Keratinocyte (primary cell): ENCODE data around the gene FOXO1. TPM values are rescaled to one million over a fixed set of nuclear protein-coding genes. Genes with fewer than 3 reads are reported as not detected.

ENCODE experiments used
- DNase-seq: peaks from one replicate; pipeline ENCODE4 v3.0.0-alpha.2; 2011; ENCODE audit warnings: low read depth, missing footprints, low spot score
- FAIRE-seq: peaks from 2 replicates; lab custom pipeline; 2011; peaks lifted over from hg19 to GRCh38; lab: Jason Lieb, UNC
- H2AFZ ChIP-seq: 2 replicates; pipeline ENCODE4 v1.6.0; 2012; ENCODE audit warnings: low read length, control low read depth, inconsistent platforms; ENCODE audit not compliant: control insufficient read depth
- H3K27ac ChIP-seq: 2 replicates; pipeline ENCODE4 v1.5.1; 2011; ENCODE audit warnings: low read length; ENCODE audit not compliant: control insufficient read depth, insufficient read depth
- H3K27me3 ChIP-seq: 3 replicates; pipeline ENCODE4 v1.6.0; 2011; ENCODE audit warnings: low read length; ENCODE audit not compliant: control insufficient read depth, insufficient read depth; ENCODE audit errors: extremely low read depth
- H3K36me3 ChIP-seq, 2 experiments: 2 replicates in 1 of 2; 3 replicates in 1 of 2; pipeline ENCODE4 v1.5.1; 2011; ENCODE audit warnings: low read length in 2 of 2, mild to moderate bottlenecking in 1 of 2; ENCODE audit not compliant: control insufficient read depth in 2 of 2, insufficient read depth in 2 of 2; ENCODE audit errors: extremely low read depth in 1 of 2
- H3K4me1 ChIP-seq: 3 replicates; pipeline ENCODE4 v1.5.1; 2011; ENCODE audit warnings: low read length; ENCODE audit not compliant: control insufficient read depth, insufficient read depth; ENCODE audit errors: extremely low read depth
- H3K4me2 ChIP-seq: 3 replicates; pipeline ENCODE4 v1.6.0; 2011; ENCODE audit warnings: low read depth, low read length; ENCODE audit not compliant: control insufficient read depth, insufficient read depth; ENCODE audit errors: extremely low read depth
- H3K4me3 ChIP-seq, 3 experiments: fragments of 200-600 bp in 1 of 3; sonication (generic) in 1 of 3; 2 replicates in 2 of 3; 3 replicates in 1 of 3; pipeline ENCODE4 v1.5.1; 2011 to 2016; ENCODE audit warnings: low read length in 3 of 3, mild to moderate bottlenecking in 3 of 3, control low read depth in 2 of 3, inconsistent platforms in 1 of 3, low read depth in 1 of 3, mixed read lengths in 1 of 3, mixed run types in 1 of 3, moderate library complexity in 1 of 3; ENCODE audit not compliant: control insufficient read depth in 2 of 3, insufficient read depth in 2 of 3; ENCODE audit errors: extremely low read depth in 1 of 3
- H3K79me2 ChIP-seq: 2 replicates; pipeline ENCODE4 v1.6.0; 2012; ENCODE audit warnings: low read length; ENCODE audit not compliant: control insufficient read depth, insufficient read depth
- H3K9ac ChIP-seq: 3 replicates; pipeline ENCODE4 v1.6.0; 2011; ENCODE audit warnings: low read length; ENCODE audit not compliant: control insufficient read depth, insufficient read depth; ENCODE audit errors: extremely low read depth
- H3K9me1 ChIP-seq: 3 replicates; pipeline ENCODE4 v1.6.0; 2011; ENCODE audit warnings: low read length; ENCODE audit not compliant: control insufficient read depth, insufficient read depth; ENCODE audit errors: extremely low read depth
- H3K9me3 ChIP-seq: 2 replicates; pipeline ENCODE4 v1.5.1; 2012; ENCODE audit warnings: low read depth, low read length; ENCODE audit not compliant: control insufficient read depth
- H4K20me1 ChIP-seq: 3 replicates; pipeline ENCODE4 v1.6.0; 2011; ENCODE audit warnings: low read length; ENCODE audit not compliant: control insufficient read depth, insufficient read depth; ENCODE audit errors: extremely low read depth
- EZH2 ChIP-seq: IDR thresholded peaks from one replicate; pipeline ENCODE4 v1.6.1; 2012; ENCODE audit warnings: inconsistent platforms, mild to moderate bottlenecking, low read length, moderate library complexity
- dilution Hi-C: fragments of 300-500 bp; cut with MboI; formaldehyde crosslinking; loops from one replicate; pipeline ENCODE4 v1.7.0; 2020; ENCODE audit warnings: low sequenced_read_pairs; ENCODE audit not compliant: extremely low pct_ligation_motif_present
- polyA plus RNA-seq, 5 experiments: library from polyadenylated mRNA; depleted of rRNA in 3 of 5; stranded (reverse) in 3 of 5; stranded (forward) in 1 of 5; unstranded in 1 of 5; fragments of >200 nt; gene quantifications; 1 replicate in 1 of 5; 2 replicates in 3 of 5; 3 replicates in 1 of 5; pipeline versions ENCODE4 v1.2.1 to v1.2.3, GENCODE V29; 2011 to 2012; ENCODE audit warnings: missing spikeins in 2 of 5, low read depth in 1 of 5, low replicate concordance in 1 of 5
- TF ChIP-seq, protein P1 (sequence below), 3 experiments: IDR thresholded peaks in 1 of 3; conservative IDR thresholded peaks in 1 of 3; optimal IDR thresholded peaks in 1 of 3; 2 replicates in 2 of 3; 3 replicates in 1 of 3; pipeline versions ENCODE3 to v1.5.1; 2011; ENCODE audit warnings: low read length in 3 of 3, mild to moderate bottlenecking in 3 of 3, moderate library complexity in 2 of 3, control low read depth in 1 of 3, inconsistent platforms in 1 of 3; ENCODE audit not compliant: insufficient read depth in 2 of 3; ENCODE audit errors: extremely low read depth in 1 of 3

Gene FOXO1
- polyA plus RNA-seq, 1 donor (not counting 4 experiments of a cell fraction or from before 2014, with no cell fraction given) = 8.3 TPM

DNA sequence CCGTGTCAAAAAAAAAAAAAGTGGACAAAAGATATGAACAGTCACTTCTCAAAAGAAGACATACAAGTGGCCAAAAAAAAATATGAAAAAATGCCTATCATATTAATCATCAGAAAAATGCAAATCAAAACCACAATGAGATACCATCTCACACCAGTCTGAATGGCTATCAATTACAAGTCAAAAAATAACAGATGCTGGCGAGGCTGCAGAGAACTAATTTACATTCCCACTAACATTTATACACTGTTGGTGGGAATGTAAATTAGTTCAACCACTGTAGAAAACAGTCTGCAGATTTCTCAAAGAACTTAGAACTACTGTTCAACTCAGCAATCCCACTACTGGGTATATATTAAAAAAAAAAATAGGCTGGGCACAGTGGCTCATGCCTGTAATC, 26.5 kb upstream of the FOXO1 start:
- TF ChIP-seq EZH2 = no peak
- TF ChIP-seq, protein P1, sequence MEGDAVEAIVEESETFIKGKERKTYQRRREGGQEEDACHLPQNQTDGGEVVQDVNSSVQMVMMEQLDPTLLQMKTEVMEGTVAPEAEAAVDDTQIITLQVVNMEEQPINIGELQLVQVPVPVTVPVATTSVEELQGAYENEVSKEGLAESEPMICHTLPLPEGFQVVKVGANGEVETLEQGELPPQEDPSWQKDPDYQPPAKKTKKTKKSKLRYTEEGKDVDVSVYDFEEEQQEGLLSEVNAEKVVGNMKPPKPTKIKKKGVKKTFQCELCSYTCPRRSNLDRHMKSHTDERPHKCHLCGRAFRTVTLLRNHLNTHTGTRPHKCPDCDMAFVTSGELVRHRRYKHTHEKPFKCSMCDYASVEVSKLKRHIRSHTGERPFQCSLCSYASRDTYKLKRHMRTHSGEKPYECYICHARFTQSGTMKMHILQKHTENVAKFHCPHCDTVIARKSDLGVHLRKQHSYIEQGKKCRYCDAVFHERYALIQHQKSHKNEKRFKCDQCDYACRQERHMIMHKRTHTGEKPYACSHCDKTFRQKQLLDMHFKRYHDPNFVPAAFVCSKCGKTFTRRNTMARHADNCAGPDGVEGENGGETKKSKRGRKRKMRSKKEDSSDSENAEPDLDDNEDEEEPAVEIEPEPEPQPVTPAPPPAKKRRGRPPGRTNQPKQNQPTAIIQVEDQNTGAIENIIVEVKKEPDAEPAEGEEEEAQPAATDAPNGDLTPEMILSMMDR (optimal IDR thresholded peaks at IDR 0.05 in 1 of 3, IDR thresholded peaks at IDR 0.05 in 1 of 3, conservative IDR thresholded peaks at IDR 0.05 in 1 of 3; ENCODE audit: extremely low read depth in 1 of 3, insufficient read depth in 2 of 3, low read length in 3 of 3) = no peak
- Histone ChIP-seq H3K9me1 (no peaks in the 10 kb centered on the region), H3K79me2 (no peaks in the 10 kb centered on the region), H3K27me3 (no peaks in the 10 kb centered on the region), H4K20me1 (no peaks in the 10 kb centered on the region), H3K27ac (no peak overlapping the region), H3K9ac (no peak overlapping the region), H3K4me3 (no peak overlapping the region), H2AFZ (no peak overlapping the region), H3K9me3 (no peaks in the 10 kb centered on the region), H3K4me2 (no peak overlapping the region), H3K36me3 (no peaks in the 10 kb centered on the region), H3K4me1 (no peaks in the 10 kb centered on the region)
- DNase-seq (no peak), FAIRE-seq (no peak)
- dilution Hi-C loops = no loop called here

DNA sequence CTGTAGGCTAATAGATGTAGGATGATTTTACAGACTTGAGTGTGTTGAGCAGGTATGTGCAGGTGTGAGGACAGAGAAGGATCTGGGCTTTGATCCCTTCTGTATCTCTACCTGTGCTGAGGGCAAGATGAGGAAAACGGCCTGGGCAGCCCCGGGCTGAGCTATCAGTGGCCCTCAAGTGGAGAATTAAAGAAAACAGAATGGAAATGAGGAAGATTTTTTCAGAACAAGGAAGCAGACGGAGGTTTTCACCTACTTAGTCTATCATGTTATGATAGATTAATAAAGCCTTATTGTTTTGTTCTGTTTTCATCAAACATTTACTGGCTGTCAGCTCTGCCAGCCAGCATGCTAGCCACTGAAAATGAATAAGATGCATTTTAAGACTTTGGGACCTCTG, 22.3 kb upstream of the FOXO1 start:
- DNase-seq = no peak
- Histone ChIP-seq H3K4me1 (no peaks in the 10 kb centered on the region), H3K27ac (no peak overlapping the region), H3K27me3 (no peaks in the 10 kb centered on the region), H4K20me1 (no peaks in the 10 kb centered on the region), H3K9me1 (no peaks in the 10 kb centered on the region), H3K4me2 (no peak overlapping the region), H3K79me2 (no peaks in the 10 kb centered on the region), H3K9me3 (no peaks in the 10 kb centered on the region), H3K36me3 (no peaks in the 10 kb centered on the region), H3K9ac (no peak overlapping the region), H2AFZ (no peak overlapping the region), H3K4me3 (no peak overlapping the region)
- no peak for FAIRE-seq
- dilution Hi-C loops = no loop called here
- no peak for TF ChIP-seq EZH2
- TF ChIP-seq, protein P1 (optimal IDR thresholded peaks at IDR 0.05 in 1 of 3, IDR thresholded peaks at IDR 0.05 in 1 of 3, conservative IDR thresholded peaks at IDR 0.05 in 1 of 3; ENCODE audit: extremely low read depth in 1 of 3, insufficient read depth in 2 of 3, low read length in 3 of 3) = no peak
